GM21423 (cell line): ENCODE measurements around the gene DNAJC1.
"Not testable (repeated sequence)": the region's sequence is repeated elsewhere in the genome, so short reads cannot be mapped to it uniquely, and the experiment has no call there.

ENCODE experiments used
- ATAC-seq: cut with Tn5 transposase; IDR thresholded peaks from one replicate; pipeline ENCODE4 v1.9.1; 2021; ENCODE audit warnings: mild to moderate bottlenecking, moderate library complexity; ENCODE audit not compliant: unreplicated experiment

The DNAJC1 gene

GRCh38 chr10:21919117-21919516 lies 84.4 kb downstream of the DNAJC1 start:
- ATAC-seq: no peak

DNA sequence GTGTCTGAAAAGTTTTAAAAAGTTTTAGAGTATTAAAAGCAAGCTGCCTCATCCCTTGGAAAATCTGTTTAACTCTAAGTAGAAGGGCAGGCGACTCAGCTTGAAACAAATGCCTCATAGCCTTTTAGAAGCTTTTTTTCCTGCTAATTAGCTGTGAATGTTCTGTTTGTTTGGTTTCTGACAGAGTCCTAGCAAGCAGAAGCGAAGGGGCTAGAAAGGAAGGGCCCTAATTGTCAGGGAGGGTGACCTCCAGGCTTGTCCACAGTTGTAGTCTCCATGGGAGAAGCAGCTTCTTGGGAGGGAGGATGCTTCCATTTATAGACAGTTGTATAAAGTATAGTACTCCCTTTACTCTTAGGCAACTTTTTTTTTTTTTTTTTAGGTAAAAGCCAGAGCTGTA lies 90.9 kb downstream of the DNAJC1 start:
- ATAC-seq: no peak

DNA sequence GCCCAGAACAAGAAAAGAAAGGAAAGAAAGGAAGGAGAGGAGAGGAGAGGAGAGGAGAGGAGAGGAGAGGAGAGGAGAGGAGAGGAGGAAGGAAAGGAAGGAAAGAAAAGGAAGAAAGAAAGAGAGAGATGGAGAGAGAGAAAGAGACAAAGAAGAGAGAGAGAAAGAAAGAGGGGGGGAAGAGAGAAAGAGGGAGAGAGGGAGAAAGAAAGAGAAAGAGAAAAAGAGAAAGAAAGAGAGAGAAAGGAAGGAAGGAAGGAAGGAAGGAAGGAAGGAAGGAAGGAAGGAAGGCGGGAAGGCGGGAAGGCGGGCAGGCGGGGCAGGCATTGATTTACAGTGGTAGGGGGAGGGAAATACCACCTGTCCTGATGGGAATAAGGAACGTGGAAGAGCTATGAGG lies 92.7 kb downstream of the DNAJC1 start:
- ATAC-seq: no peak

DNA sequence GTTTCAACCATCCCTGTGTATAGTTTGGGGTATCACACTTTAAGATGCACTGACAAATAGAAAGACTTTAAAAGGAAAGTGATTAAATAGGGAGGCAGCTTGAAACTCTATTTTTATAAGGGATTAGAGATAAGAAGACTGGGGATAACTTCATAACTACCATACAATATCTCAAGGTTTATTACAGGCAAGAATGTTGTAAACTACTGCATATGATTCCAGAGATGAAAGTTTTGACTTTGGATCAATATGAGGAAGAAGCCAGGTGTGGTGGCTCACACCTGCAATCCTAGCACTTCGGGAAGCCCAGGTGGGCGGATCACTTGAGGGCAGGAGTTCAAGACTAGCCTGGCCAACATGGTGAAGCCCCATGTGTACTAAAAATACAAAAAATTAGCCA lies 96.1 kb downstream of the DNAJC1 start:
- ATAC-seq: no peak

- ATAC-seq: no peak
These were observed 98.6 kb downstream of the DNAJC1 start for GRCh38 chr10:21904930-21905329.

- ATAC-seq: no peak
These were observed 103.8 kb downstream of the DNAJC1 start for GRCh38 chr10:21899736-21900135.

DNA sequence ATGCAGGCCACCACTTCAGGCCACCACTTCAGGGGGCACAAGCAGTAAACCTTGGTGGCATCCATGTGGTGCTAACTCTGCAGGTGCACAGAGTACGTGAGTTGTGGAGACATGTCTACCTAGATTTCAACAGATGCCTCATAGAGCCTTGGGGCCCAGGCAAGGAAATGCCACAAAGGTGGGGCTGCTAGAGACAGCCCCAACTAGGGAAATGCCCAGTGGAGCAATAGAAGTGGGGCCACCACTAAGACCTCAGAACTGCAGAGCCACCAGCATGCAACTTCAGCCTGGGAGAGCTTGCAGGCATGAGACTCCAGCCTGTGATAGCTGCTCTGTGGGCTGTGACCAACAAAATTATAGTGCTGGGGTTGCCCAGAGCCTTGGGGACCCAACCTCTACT lies 107.6 kb downstream of the DNAJC1 start:
- ATAC-seq: no peak

- ATAC-seq: no peak
These were observed 108.7 kb downstream of the DNAJC1 start for GRCh38 chr10:21894648-21895342.

- ATAC-seq: no peak
These were observed 112.1 kb downstream of the DNAJC1 start for GRCh38 chr10:21891439-21891838.

- ATAC-seq: no peak
These were observed 113.9 kb downstream of the DNAJC1 start for GRCh38 chr10:21889477-21890275.

GRCh38 chr10:21888959-21889358 lies 114.6 kb downstream of the DNAJC1 start:
- ATAC-seq: peak; percentile 97

DNA sequence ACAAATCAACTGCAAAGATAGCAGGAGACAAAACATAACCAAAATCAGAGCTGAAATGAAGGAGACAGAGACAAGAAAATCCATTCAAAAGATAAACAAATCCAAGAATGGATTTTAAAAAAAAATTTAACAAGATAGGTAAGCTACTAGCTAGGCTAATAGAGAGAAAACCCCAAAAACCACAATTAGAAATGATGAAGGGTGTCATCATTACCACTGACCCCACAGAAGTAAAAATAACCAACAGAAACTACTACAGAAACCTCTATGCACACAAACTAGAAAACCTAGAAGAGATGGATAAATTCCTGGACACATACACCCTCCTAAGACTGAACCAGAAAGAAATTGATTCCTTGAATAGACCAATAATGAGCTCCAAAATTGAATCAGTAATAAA lies 117.6 kb downstream of the DNAJC1 start:
- no peak for ATAC-seq

DNA sequence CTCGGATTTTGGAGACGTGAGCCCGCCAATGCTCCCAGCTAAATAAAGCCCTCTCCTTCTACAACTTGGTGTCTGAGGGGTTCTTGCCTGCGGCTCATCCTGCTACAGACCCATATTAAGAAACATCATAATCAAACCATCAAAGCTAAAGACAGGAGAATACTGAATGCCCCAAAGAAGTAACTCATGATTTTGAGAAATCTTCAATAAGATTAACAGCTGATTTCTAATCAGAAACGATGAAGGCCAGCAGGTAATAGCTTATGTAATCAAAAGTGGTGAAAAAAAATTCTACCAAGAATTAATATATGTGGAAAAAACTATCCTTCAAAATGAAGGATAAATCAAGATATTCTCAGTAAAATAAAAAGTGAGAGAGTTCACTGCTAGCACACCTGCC lies 130.3 kb downstream of the DNAJC1 start:
- no peak for ATAC-seq

DNA sequence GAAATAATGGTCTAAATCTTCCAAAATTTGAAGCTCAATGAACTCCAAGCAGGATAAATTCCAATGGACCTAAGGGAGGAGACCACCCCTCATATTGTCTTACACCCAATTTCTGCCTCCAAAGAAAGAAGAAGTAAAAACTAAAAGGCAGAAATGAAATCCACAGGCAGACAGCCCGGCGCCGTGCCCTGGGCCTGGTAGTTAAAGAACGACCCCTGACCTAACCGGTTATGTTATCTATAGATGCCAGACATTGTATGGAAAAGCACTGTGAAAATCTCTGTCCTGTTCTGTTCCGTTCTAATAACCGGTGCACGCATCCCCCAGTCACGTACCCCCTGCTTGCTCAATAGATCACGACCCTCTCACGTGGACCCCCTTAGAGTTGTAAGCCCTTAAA lies 130.8 kb downstream of the DNAJC1 start:
- ATAC-seq: not testable (repeated sequence)

DNA sequence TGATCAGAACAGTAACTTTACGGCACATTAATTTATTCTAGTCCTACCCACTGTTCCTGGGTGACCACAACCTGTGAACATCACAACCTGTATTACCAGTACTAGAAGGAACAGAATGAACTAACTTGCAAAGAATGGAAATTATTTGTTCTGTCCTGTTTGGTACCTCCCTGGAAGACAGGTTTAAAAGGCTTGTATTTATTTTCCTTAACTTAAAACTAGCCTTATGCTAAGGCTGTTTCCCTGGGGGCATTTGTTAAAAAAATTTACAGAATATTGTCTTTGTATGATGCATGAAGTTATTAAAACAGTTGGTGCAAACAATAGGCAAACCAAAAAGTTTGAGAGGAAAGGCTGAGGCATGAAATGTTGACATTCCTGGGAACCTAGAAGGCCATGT lies 132.7 kb downstream of the DNAJC1 start:
- no peak for ATAC-seq

DNA sequence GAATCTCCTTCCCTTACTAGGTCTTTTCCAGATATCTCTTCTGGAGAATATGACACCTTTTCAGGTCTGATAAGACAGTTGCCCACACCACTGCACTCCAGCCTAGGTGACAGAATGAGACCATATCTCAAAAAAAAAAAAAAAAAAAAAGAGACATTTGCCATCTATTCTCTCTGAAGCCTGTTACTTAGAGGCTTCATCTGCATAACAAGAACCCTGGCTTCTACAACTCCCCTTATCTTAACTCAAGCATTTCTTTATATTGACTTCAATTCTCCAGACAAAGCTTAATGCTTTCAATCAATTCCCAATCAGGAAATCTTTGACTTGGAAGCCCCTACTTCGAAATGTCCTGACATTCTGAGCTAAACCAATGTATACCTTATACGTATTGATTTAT lies 134.4 kb downstream of the DNAJC1 start:
- ATAC-seq: not testable (repeated sequence)

- no peak for ATAC-seq
These were observed 142.8 kb downstream of the DNAJC1 start for GRCh38 chr10:21860718-21861117.

DNA sequence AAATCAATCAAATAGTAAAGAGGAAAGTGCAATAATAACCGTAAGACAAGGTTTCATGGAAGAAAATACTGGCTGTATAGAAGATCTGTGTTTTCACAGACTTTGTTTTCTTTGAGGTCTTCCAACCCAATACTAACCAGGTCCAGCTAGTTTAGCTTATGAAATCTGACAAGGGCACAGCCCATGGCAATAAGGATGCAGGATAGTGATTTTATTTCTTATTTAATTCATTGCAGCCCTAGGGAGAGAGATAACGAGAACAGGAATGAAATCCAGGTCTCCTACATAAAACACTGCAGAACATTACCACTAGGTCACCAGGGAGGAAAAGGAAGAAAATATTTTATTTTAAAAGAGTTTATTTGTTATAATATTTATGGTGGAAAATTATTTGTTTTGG lies 145.1 kb downstream of the DNAJC1 start:
- no peak for ATAC-seq

- no peak for ATAC-seq
These were observed 153.9 kb downstream of the DNAJC1 start for GRCh38 chr10:21849607-21850006.

- no peak for ATAC-seq
These were observed 159.9 kb downstream of the DNAJC1 start for GRCh38 chr10:21843645-21844044.

DNA sequence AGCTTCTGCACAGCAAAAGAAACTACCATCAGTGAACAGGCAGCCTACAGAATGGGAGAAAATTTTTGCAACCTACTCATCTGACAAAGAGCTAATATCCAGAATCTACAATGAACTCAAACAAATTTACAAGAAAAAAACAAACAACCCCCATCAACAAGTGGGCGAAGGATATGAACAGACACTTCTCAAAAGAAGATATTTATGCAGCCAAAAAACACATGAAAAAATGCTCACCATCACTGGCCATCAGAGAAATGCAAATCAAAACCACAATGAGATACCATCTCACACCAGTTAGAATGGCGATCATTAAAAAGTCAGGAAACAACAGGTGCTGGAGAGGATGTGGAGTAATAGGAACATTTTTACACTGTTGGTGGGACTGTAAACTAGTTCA lies 162.3 kb downstream of the DNAJC1 start:
- ATAC-seq: not testable (repeated sequence)

GRCh38 chr10:21837487-21837886 lies 166.0 kb downstream of the DNAJC1 start:
- not testable (repeated sequence) for ATAC-seq
